Activated T-helper 17 cell treated with anti-CD3 and anti-CD28 coated beads, Interleukin-2, amount 50 U/mL, for 72 hours (primary cell): ENCODE measurements around the gene SLC38A1. TPM values are rescaled to one million over a fixed set of nuclear protein-coding genes. Genes with fewer than 3 reads are reported as not detected.
"Not testable (repeated sequence)": the region's sequence is repeated elsewhere in the genome, so short reads cannot be mapped to it uniquely, and the experiment has no call there.

Experiments
- ATAC-seq: fragments of 150-1000 bp; cut with Tn5 transposase; replicated peaks from 2 replicates; pipeline ENCODE4 v1.10.0; 2021; ENCODE audit warnings: mild to moderate bottlenecking, moderate library complexity
- H3K27ac Mint-ChIP-seq: one replicate; pipeline ENCODE4 v1.8.0; 2022; ENCODE audit warnings: mixed read lengths
- H3K27me3 Mint-ChIP-seq: one replicate; pipeline ENCODE4 v1.8.0; 2022; ENCODE audit warnings: mixed read lengths
- H3K36me3 Mint-ChIP-seq: one replicate; pipeline ENCODE4 v1.8.0; 2022; ENCODE audit warnings: low read depth, mild to moderate bottlenecking, mixed read lengths
- H3K4me1 Mint-ChIP-seq: one replicate; pipeline ENCODE4 v1.8.0; 2022; ENCODE audit warnings: mixed read lengths
- H3K4me3 Mint-ChIP-seq: one replicate; pipeline ENCODE4 v1.8.0; 2022; ENCODE audit warnings: mild to moderate bottlenecking, mixed read lengths
- H3K9me3 Mint-ChIP-seq: one replicate; pipeline ENCODE4 v1.8.0; 2022; ENCODE audit warnings: mixed read lengths
- total RNA-seq, 2 donors: library from RNA; stranded (reverse); gene quantifications; one replicate each; pipeline ENCODE4 v1.2.3, GENCODE V29; 2022

The SLC38A1 gene
- total RNA-seq, 2 donors from 2014 or later: 161 to 192 TPM

- no peaks in the 10 kb centered on the region for H3K9me3 Mint-ChIP-seq
- peaks cover 35% of the 10 kb centered on the region for H3K4me1 Mint-ChIP-seq
- no peak overlapping the region for H3K4me3 Mint-ChIP-seq
- H3K36me3 Mint-ChIP-seq: peaks cover 50% of the 10 kb centered on the region
- ATAC-seq: no peak
- no peaks in the 10 kb centered on the region for H3K27me3 Mint-ChIP-seq
- no peak overlapping the region for H3K27ac Mint-ChIP-seq
These were observed 9.8 kb downstream of the SLC38A1 start for GRCh38 chr12:46259071-46259470.

GRCh38 chr12:46258129-46258528, 10.7 kb downstream of the SLC38A1 start:
- Mint-ChIP-seq H3K4me1 (peaks cover 32% of the 10 kb centered on the region), H3K27me3 (no peaks in the 10 kb centered on the region), H3K36me3 (peaks cover 60% of the 10 kb centered on the region), H3K9me3 (no peaks in the 10 kb centered on the region), H3K27ac (no peak overlapping the region), H3K4me3 (no peak overlapping the region)
- no peak for ATAC-seq

- H3K4me3 Mint-ChIP-seq: peak overlapping the region; percentile 18
- no peaks in the 10 kb centered on the region for H3K27me3 Mint-ChIP-seq
- peaks cover 72% of the 10 kb centered on the region for H3K36me3 Mint-ChIP-seq
- no peak for ATAC-seq
- peaks cover 33% of the 10 kb centered on the region for H3K4me1 Mint-ChIP-seq
- H3K27ac Mint-ChIP-seq: peak overlapping the region; percentile 51
- H3K9me3 Mint-ChIP-seq: no peaks in the 10 kb centered on the region
These were observed 11.9 kb downstream of the SLC38A1 start for GRCh38 chr12:46256942-46257341.

- peaks cover 57% of the 10 kb centered on the region for H3K4me1 Mint-ChIP-seq
- H3K9me3 Mint-ChIP-seq: no peaks in the 10 kb centered on the region
- H3K27ac Mint-ChIP-seq: peak overlapping the region; percentile 61
- peaks cover 99% of the 10 kb centered on the region for H3K36me3 Mint-ChIP-seq
- no peak overlapping the region for H3K4me3 Mint-ChIP-seq
- no peaks in the 10 kb centered on the region for H3K27me3 Mint-ChIP-seq
- peak; percentile 54 for ATAC-seq
These were observed 15.2 kb downstream of the SLC38A1 start for GRCh38 chr12:46253544-46254162.

- Mint-ChIP-seq H3K36me3 (peaks cover 100% of the 10 kb centered on the region), H3K4me1 (peaks cover 65% of the 10 kb centered on the region), H3K9me3 (peaks cover 11% of the 10 kb centered on the region)
- not testable (repeated sequence) for H3K4me3 Mint-ChIP-seq, H3K27me3 Mint-ChIP-seq, ATAC-seq, H3K27ac Mint-ChIP-seq
These were observed 16.8 kb downstream of the SLC38A1 start for GRCh38 chr12:46251994-46252393.

GRCh38 chr12:46249960-46250359, 18.9 kb downstream of the SLC38A1 start:
- Mint-ChIP-seq H3K4me3 (peak overlapping the region; percentile 31), H3K36me3 (peaks cover 100% of the 10 kb centered on the region), H3K4me1 (peaks cover 63% of the 10 kb centered on the region), H3K9me3 (peaks cover 11% of the 10 kb centered on the region), H3K27ac (peak overlapping the region; percentile 47)
- not testable (repeated sequence) for ATAC-seq, H3K27me3 Mint-ChIP-seq

GRCh38 chr12:46246021-46246700, 22.7 kb downstream of the SLC38A1 start:
- H3K4me1 Mint-ChIP-seq: peaks cover 58% of the 10 kb centered on the region
- H3K9me3 Mint-ChIP-seq: peaks cover 11% of the 10 kb centered on the region
- peak overlapping the region; percentile 51 for H3K27ac Mint-ChIP-seq
- H3K4me3 Mint-ChIP-seq: peak overlapping the region; percentile 42
- H3K36me3 Mint-ChIP-seq: peaks cover 98% of the 10 kb centered on the region
- H3K27me3 Mint-ChIP-seq: no peaks in the 10 kb centered on the region
- no peak for ATAC-seq

- ATAC-seq: peak; percentile 58
- Mint-ChIP-seq H3K27ac (peak overlapping the region; percentile 51), H3K36me3 (peaks cover 98% of the 10 kb centered on the region), H3K27me3 (no peaks in the 10 kb centered on the region), H3K4me1 (peaks cover 47% of the 10 kb centered on the region), H3K9me3 (peaks cover 11% of the 10 kb centered on the region), H3K4me3 (peak overlapping the region; percentile 42)
These were observed 23.8 kb downstream of the SLC38A1 start for GRCh38 chr12:46244997-46245396.

- Mint-ChIP-seq H3K4me3 (peak overlapping the region; percentile 42), H3K9me3 (peaks cover 11% of the 10 kb centered on the region), H3K36me3 (peaks cover 98% of the 10 kb centered on the region), H3K4me1 (peaks cover 44% of the 10 kb centered on the region), H3K27me3 (no peaks in the 10 kb centered on the region), H3K27ac (peak overlapping the region; percentile 51)
- no peak for ATAC-seq
These were observed 24.4 kb downstream of the SLC38A1 start for GRCh38 chr12:46244273-46244915.

- no peak overlapping the region for H3K4me3 Mint-ChIP-seq
- no peaks in the 10 kb centered on the region for H3K27me3 Mint-ChIP-seq
- H3K9me3 Mint-ChIP-seq: peaks cover 5% of the 10 kb centered on the region
- peak overlapping the region; percentile 27 for H3K27ac Mint-ChIP-seq
- no peak for ATAC-seq
- peaks cover 98% of the 10 kb centered on the region for H3K36me3 Mint-ChIP-seq
- H3K4me1 Mint-ChIP-seq: peaks cover 35% of the 10 kb centered on the region
These were observed 26.3 kb downstream of the SLC38A1 start for GRCh38 chr12:46242569-46242968.

GRCh38 chr12:46240436-46240835, 28.4 kb downstream of the SLC38A1 start:
- H3K27me3 Mint-ChIP-seq: no peaks in the 10 kb centered on the region
- H3K4me1 Mint-ChIP-seq: peaks cover 27% of the 10 kb centered on the region
- H3K27ac Mint-ChIP-seq: no peak overlapping the region
- H3K36me3 Mint-ChIP-seq: peaks cover 98% of the 10 kb centered on the region
- H3K9me3 Mint-ChIP-seq: no peaks in the 10 kb centered on the region
- no peak overlapping the region for H3K4me3 Mint-ChIP-seq
- no peak for ATAC-seq

GRCh38 chr12:46238821-46239220, 30.0 kb downstream of the SLC38A1 start:
- Mint-ChIP-seq H3K27me3 (no peaks in the 10 kb centered on the region), H3K36me3 (peaks cover 99% of the 10 kb centered on the region), H3K9me3 (no peaks in the 10 kb centered on the region), H3K4me3 (no peak overlapping the region), H3K27ac (peak overlapping the region; percentile 65), H3K4me1 (peaks cover 21% of the 10 kb centered on the region)
- ATAC-seq: no peak

- ATAC-seq: no peak
- H3K9me3 Mint-ChIP-seq: no peaks in the 10 kb centered on the region
- H3K27ac Mint-ChIP-seq: no peak overlapping the region
- peaks cover 96% of the 10 kb centered on the region for H3K36me3 Mint-ChIP-seq
- no peaks in the 10 kb centered on the region for H3K27me3 Mint-ChIP-seq
- peaks cover 11% of the 10 kb centered on the region for H3K4me1 Mint-ChIP-seq
- H3K4me3 Mint-ChIP-seq: no peak overlapping the region
These were observed 31.3 kb downstream of the SLC38A1 start for GRCh38 chr12:46237371-46238045.

GRCh38 chr12:46234000-46234399, 34.8 kb downstream of the SLC38A1 start:
- ATAC-seq: no peak
- Mint-ChIP-seq H3K27me3 (no peaks in the 10 kb centered on the region), H3K4me1 (peaks cover 21% of the 10 kb centered on the region), H3K4me3 (no peak overlapping the region), H3K36me3 (peaks cover 94% of the 10 kb centered on the region), H3K27ac (no peak overlapping the region), H3K9me3 (no peaks in the 10 kb centered on the region)
